ENCODE results near the gene YBX2.

YBX2 gene

DNA sequence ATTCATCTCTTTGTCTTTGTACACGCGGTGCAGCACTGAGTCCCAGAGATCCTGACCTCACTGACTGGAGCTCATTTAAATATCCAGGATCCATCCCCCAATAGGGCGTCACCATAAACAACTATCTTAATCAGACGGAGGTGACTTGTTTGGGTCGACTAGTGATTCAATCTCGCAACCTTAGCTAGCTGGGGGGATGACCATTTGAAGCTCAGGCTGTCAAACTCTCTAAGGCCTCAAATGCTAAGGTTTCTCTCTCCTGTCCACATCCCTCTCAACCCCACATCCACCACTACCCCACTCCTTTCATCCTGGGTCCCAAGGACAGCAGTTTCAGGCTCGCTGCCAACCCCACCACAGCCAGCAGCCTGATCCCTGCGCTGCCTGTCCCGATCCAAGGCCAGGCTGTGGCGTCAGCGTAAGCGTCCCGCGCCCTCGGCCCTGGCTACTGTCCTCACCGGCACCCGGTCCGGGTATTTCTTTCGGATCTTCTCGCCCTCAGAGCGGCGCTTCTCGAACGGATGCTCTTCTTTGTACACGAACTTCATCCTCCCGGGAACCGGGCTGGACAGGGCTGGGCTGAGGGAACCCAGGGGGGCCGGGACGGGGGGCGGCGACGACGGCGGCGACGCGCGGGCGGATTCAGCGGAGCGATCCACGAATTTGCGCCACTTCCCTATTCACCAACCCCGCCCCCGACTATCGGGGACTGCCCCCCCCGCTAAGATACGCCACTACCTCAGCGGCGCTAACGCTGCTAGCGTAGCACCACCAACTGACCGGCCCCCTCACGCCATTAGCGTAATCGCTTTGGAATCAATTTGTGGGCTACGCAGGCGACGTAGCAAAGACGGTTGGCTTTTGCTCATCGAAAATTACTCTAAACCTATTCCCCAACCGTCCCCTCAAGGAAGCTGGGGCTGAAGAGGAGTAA is 52.4 kb downstream of the YBX2 start, which contains the start of gene GABARAP:
GABARAP (minus strand) TSS at position 667 of the 934 bp plus-strand sequence; CDS start at position 548, 119 bp downstream.
- DNase-seq: peak; percentile 74 to 89

DNA sequence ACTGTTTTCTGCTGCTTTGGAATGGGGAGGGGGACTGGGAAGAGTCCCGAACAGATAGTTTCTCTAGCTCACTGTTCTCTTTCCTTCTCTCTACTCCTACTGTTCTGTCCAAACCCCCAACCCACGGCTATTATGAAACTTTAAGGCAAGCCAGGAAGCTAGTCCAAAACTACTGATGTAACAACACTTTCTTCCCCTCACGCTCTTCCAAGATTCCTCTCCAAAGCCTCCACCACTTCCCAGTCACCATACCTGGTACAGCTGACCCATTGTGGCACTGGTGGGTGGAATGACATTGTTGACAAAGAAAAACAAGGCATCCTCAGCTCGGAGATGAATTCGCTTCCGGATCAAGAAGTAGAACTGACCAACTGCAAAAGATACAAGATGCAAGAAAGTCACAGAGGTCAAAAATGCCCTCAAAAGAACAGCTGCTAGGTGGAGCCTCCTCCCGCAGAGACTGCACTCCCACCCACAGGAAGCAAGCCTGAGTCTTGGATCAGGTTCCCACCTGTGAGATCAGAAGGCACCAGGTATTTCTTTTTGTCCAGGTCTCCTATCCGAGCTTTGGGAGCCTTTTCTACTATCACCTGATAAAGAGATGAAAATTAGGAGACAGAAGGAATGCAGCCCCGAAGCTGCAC is 53.2 kb downstream of the YBX2 start:
- DNase-seq: no peak

DNA sequence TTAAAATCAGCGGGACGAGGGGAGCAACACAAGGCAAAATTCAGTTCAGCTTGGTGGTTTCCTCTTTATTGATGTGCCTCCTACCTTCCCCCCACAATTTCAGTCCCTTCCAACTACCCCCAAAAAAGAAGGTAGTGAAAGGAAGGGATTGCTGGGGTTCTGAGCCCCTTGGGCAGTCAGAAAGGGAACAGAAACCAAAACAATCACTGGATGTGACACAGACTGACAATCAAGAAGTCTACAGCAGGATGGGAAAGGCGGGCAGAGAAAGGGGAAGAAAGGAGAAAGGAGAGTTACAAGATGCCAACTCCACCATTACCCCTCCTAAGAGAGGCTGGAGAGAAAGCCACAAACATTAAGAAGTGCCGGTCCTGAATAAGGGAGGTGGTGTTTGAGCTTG is 54.1 kb downstream of the YBX2 start:
- DNase-seq: no peak

DNA sequence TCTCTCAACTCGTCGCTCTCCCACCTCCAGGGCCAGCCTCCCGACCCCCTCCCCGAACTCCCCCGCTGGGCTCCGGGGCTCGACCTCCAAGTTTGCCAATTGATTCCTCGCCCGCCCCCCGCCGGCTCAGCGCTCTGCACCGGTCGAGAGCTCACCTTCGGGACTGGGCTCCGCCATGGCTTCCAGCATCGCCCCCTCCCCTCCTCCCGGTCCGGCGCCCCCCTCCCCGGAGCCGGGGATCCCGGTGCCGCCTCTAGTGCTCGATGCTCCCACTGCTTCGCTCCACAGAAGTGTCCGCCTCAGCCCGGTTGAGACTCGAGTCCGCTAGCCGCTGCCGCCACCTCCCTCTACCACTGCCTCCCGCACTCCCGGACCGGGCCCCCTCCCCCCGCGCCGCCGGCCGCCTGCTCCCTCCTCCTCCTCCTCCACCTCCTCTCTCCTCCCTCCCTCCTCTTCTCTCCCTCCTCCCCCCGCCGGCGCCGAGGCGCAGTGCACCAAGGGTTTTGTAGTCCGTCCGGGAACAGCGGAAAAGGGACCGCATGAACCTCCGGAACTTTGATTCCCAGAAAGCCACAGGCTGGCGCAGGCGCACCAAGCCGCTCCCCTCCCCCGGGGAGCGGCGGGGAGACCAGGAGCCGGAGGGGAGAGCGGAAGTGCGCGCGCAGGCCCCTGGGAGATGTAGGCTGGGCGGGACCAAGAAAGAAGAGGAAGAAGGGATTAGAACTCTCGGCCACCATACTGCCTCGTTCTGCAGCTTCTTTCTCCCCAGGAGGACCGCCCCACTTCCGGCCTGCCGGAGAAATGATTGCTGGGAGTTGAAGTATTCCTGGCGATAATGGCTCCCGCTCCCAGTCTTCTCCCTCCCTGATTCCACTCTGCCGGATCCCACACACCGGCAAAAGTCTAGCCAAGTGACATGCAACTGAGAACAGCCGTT is 55.1 kb downstream of the YBX2 start, which contains the start of gene PHF23:
PHF23 (minus strand) TSS at position 367 of the 937 bp plus-strand sequence; CDS start at position 189, 178 bp downstream.
- DNase-seq: peak; percentile 97 to 98

DNA sequence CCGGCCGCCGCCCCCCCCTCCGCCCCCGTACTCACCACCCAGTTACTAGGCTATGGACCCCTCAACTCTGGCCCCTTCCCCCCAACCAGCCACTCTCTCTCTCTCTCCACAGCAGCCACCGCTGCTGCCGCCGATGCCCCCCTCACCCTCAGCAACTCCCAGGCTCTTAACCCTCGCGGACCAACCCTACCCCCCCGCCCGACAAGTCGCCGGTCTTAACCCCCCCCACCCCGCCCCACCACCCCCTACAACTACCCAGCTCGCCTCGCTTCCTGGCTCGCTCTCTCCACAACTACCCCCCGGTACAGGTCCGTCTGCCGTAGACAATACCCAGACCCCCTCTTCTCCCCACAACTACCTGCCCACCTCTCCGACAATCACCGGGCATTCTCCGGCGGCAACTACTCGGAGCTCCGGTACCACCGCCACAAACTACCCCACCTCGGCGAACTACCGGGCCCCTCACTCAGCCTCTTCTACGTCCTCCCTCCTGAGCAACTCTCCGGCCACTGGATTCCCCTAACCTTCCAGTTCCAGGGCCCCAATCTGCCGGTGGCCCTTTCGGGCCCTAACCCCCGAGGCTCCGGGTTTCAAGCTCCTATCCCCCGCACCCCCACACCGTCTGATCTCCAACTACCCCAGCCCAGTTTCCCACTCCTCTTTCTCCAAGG is 55.9 kb downstream of the YBX2 start:
- peak in 1 of 2 experiments; percentile 41 for DNase-seq
